Mononuclear cell (primary cell): ENCODE results near the gene MC1R. TPM values are rescaled to one million over a fixed set of nuclear protein-coding genes. Genes with fewer than 3 reads are reported as not detected.
"Not testable (repeated sequence)": the region's sequence is repeated elsewhere in the genome, so short reads cannot be mapped to it uniquely, and the experiment has no call there.

Source experiments
- H3K27me3 ChIP-seq: 2 replicates; pipeline ENCODE4 v1.6.0; 2011; ENCODE audit warnings: low read length, control low read depth; ENCODE audit not compliant: insufficient read depth
- H3K4me1 ChIP-seq: 2 replicates; pipeline ENCODE4 v1.5.1; 2011; ENCODE audit warnings: mild to moderate bottlenecking, low read length, control low read depth; ENCODE audit not compliant: insufficient read depth
- H3K4me3 ChIP-seq: 2 replicates; pipeline ENCODE4 v1.5.1; 2011; ENCODE audit warnings: mild to moderate bottlenecking, low read length, moderate library complexity
- H3K9me3 ChIP-seq: 2 replicates; pipeline ENCODE4 v1.5.1; 2011; ENCODE audit warnings: low read depth, mild to moderate bottlenecking, control low read depth, low read length
- total RNA-seq: library from RNA; depleted of rRNA; stranded (reverse); fragments of >200 nt; gene quantifications from one replicate; pipeline ENCODE4 v1.2.3, GENCODE V29; 2012

The MC1R gene
- total RNA-seq, 1 donor, result 2.7 TPM

DNA sequence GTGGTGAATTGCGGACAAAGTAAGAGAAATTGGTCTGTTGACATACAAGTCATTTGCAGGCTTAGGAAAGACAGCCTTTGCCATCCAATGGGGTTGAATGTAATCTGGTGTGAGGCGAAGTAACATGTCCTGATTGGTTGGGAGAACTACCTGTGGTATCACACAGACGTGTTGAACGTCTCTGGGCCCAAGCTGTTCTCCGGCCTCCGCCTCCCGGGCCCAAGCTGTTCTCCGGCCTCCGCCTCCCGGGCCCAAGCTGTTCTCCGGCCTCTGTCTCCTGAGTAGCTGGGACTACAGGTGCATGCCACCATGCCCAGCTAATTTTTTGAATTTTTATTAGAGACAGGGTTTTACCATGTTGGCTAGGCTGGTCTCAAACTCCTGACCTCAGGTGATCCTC is 49.4 kb downstream of the MC1R start:
- H3K4me1 ChIP-seq, result peaks cover 43% of the 10 kb centered on the region
- not testable (repeated sequence) for H3K27me3 ChIP-seq, H3K4me3 ChIP-seq, H3K9me3 ChIP-seq

DNA sequence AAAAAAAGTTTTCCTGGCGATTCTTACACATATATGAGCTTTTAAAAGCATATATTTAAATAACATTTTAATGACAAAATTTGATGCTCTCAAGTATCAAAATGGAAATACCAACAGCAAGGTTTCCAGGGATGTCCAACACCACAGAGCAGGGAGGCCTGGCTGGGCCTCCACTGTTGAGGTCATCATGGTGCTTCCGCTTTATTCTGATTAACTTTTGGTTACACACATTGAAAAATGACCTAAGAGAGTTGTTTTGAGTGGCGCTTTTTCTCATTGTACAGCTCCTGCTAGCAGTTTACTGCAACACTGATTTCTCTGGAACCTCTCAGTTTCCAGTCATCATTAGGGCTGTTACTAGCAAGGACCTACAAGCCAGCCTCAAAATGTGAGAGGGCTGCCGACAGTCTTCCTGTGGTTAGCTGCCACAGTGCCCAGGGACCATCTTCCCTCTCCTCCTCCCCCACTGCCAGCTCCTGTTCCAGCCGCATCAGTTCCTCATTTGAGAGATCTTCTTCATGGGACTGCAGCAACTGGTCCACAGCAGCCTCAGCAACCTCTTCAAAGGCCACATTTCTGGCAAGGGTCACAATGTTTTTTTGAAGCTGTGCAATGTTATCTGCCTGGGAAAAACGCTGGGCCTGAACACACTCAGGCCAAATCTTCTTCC is 51.2 kb downstream of the MC1R start:
- Histone ChIP-seq H3K27me3 (no peaks in the 10 kb centered on the region), H3K4me1 (peaks cover 61% of the 10 kb centered on the region), H3K4me3 (no peak overlapping the region), H3K9me3 (no peaks in the 10 kb centered on the region)

Other genes starting within 250 kb of the MC1R start
- gene CDK10, start 232.2 kb upstream of the MC1R start, total RNA-seq, result 12.7 TPM
- gene SPATA2L, start 217.2 kb upstream of the MC1R start, total RNA-seq, result 10.6 TPM
- 5.2 TPM for gene VPS9D1, start 198.0 kb upstream of the MC1R start, total RNA-seq
- gene ZNF276, start 197.3 kb upstream of the MC1R start, total RNA-seq, result 48.9 TPM
- 2.9 TPM for gene FANCA, start 102.2 kb upstream of the MC1R start, total RNA-seq
- gene SPIRE2, start 90.4 kb upstream of the MC1R start, total RNA-seq, result 0.10 TPM
- 148 TPM for gene TCF25, start 45.3 kb upstream of the MC1R start, total RNA-seq
- gene TUBB3, start 4.5 kb downstream of the MC1R start, total RNA-seq, result 0.21 TPM
- 46.9 TPM for gene DEF8, start 29.9 kb downstream of the MC1R start, total RNA-seq
- 1.8 TPM for gene DBNDD1, start 100.6 kb downstream of the MC1R start, total RNA-seq
- gene PRDM7, start 158.5 kb downstream of the MC1R start, total RNA-seq, result not detected